MCF 10A (cell line): ENCODE data around the gene PRSS21. TPM values are rescaled to one million over a fixed set of nuclear protein-coding genes. Genes with fewer than 3 reads are reported as not detected.

Experiments
- BruUV-seq: library from RNA; stranded (reverse); fragments of 400-500 nt; replicated peaks from 2 replicates; lab custom pipeline; 2021; lab: Mats Ljungman, UMichigan
- CTCF ChIA-PET: fragments of 300-600 bp; sonication (Branson Sonifier 250); formaldehyde crosslinking; extraction: SDS; loops from one replicate; lab custom pipeline; 2021; ENCODE audit warnings: antibody characterized with exemption, inconsistent platforms; lab: Yijun Ruan, JAX
- POLR2A ChIA-PET: fragments of 300-600, 350-650 bp; sonication (Branson Sonifier 250); formaldehyde crosslinking; extraction: SDS; loops from one replicate; lab custom pipeline; 2020; ENCODE audit warnings: antibody characterized with exemption, inconsistent platforms; lab: Yijun Ruan, JAX
- DNase-seq: peaks from one replicate; pipeline ENCODE4 v3.0.0-alpha.2; 2018; ENCODE audit not compliant: unreplicated experiment
- H3K27ac Mint-ChIP-seq: one replicate; pipeline ENCODE4 v1.8.0; 2022; ENCODE audit warnings: mild to moderate bottlenecking, low read depth, mixed read lengths; ENCODE audit not compliant: unreplicated experiment
- H3K27me3 Mint-ChIP-seq: one replicate; pipeline ENCODE4 v1.8.0; 2022; ENCODE audit warnings: mixed read lengths; ENCODE audit not compliant: insufficient read depth, unreplicated experiment
- H3K36me3 Mint-ChIP-seq: one replicate; pipeline ENCODE4 v1.8.0; 2022; ENCODE audit warnings: mild to moderate bottlenecking, moderate library complexity, mixed read lengths; ENCODE audit not compliant: insufficient read depth, unreplicated experiment
- H3K4me1 Mint-ChIP-seq: one replicate; pipeline ENCODE4 v1.8.0; 2022; ENCODE audit warnings: mixed read lengths; ENCODE audit not compliant: insufficient read depth, unreplicated experiment
- H3K4me3 Mint-ChIP-seq: one replicate; pipeline ENCODE4 v1.8.0; 2022; ENCODE audit warnings: mild to moderate bottlenecking, moderate library complexity, mixed read lengths; ENCODE audit not compliant: unreplicated experiment
- H3K9me3 Mint-ChIP-seq: one replicate; pipeline ENCODE4 v1.8.0; 2022; ENCODE audit warnings: mixed read lengths; ENCODE audit not compliant: unreplicated experiment
- CTCF ChIP-seq: fragments of 200-600 bp; IDR thresholded peaks from one replicate; pipeline ENCODE4 v1.8.0; 2022; ENCODE audit warnings: antibody characterized with exemption, mild to moderate bottlenecking; ENCODE audit not compliant: unreplicated experiment
- intact Hi-C: fragments of 100-400 bp; cut with micrococcal nuclease; formaldehyde crosslinking; loops from 2 replicates; pipeline ENCODE4 v1.14.1; 2022
- total RNA-seq: library from RNA; stranded (reverse); gene quantifications from 2 replicates; pipeline ENCODE4 v1.2.3, GENCODE V29; 2022

Gene PRSS21
- total RNA-seq, 1 experiment from 2014 or later = 16.4 TPM

- Mint-ChIP-seq H3K9me3 (no peaks in the 10 kb centered on the region), H3K27ac (peak overlapping the region; percentile 81), H3K4me3 (peak overlapping the region; percentile 74), H3K4me1 (peaks cover 49% of the 10 kb centered on the region), H3K36me3 (peaks cover 98% of the 10 kb centered on the region), H3K27me3 (no peaks in the 10 kb centered on the region)
- ChIA-PET CTCF (interaction anchor here (0.6 to 3.9 kb wide), 5 partner anchors 9 to 108 kb away, joined by 3 to 15 read pairs (median 8); partner anchors contain the start of gene SRRM2), POLR2A (interaction anchor here (0.5 to 5.3 kb wide), 22 partner anchors 9 to 797 kb away, joined by 3 to 190 read pairs (median 6); partner anchors contain the start of genes ELOB, FLYWCH1, FLYWCH2 and KCTD5)
- intact Hi-C loops = loop anchor here (2.0 kb wide), 3 partner anchors 16 to 100 kb away; partner anchors contain the start of gene SRRM2
- peak; percentile 79 for DNase-seq
- no TSS peak for BruUV-seq
- no peak for TF ChIP-seq CTCF
Measured at GRCh38 chr16:2769100-2769529, 47.9 kb upstream of the PRSS21 start.

DNA sequence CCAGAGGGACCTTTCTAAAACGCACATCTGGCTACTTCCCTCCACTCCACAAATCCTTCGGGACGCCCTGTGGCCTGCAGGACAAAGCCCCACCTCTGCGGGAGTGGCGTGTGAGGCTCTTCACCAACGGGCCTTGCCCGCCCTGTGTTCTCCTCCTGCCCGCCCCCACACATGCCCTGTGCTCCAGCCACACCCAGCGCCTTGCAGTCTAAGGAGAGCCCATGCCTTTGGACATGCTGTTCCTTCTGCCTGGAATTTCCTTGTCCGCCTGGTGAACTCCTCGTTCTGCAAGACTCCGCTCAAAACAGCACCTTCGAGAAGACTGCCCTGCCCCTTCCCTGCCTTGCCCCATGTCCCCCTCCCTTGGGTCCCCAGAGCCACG lies 47.4 kb upstream of the PRSS21 start:
- TF ChIP-seq CTCF = no peak
- no peaks in the 10 kb centered on the region for H3K27me3 Mint-ChIP-seq
- peak; percentile 95 for DNase-seq
- BruUV-seq = no TSS peak
- peak overlapping the region; percentile 74 for H3K4me3 Mint-ChIP-seq
- peak overlapping the region; percentile 81 for H3K27ac Mint-ChIP-seq
- ChIA-PET CTCF (interaction anchor here (0.6 to 3.9 kb wide), 7 partner anchors 9 to 498 kb away, joined by 3 to 15 read pairs (median 6); partner anchors contain the start of gene SRRM2), POLR2A (interaction anchor here (0.5 to 5.3 kb wide), 15 partner anchors 8 to 1081 kb away, joined by 3 to 190 read pairs (median 9); partner anchors contain the start of genes ELOB, FLYWCH1, FLYWCH2 and KCTD5)
- peaks cover 49% of the 10 kb centered on the region for H3K4me1 Mint-ChIP-seq
- H3K9me3 Mint-ChIP-seq = no peaks in the 10 kb centered on the region
- H3K36me3 Mint-ChIP-seq = peaks cover 98% of the 10 kb centered on the region
- intact Hi-C loops = loop anchor here (1.0 to 2.0 kb wide), 4 partner anchors 17 to 99 kb away; partner anchors contain the start of gene SRRM2

DNA sequence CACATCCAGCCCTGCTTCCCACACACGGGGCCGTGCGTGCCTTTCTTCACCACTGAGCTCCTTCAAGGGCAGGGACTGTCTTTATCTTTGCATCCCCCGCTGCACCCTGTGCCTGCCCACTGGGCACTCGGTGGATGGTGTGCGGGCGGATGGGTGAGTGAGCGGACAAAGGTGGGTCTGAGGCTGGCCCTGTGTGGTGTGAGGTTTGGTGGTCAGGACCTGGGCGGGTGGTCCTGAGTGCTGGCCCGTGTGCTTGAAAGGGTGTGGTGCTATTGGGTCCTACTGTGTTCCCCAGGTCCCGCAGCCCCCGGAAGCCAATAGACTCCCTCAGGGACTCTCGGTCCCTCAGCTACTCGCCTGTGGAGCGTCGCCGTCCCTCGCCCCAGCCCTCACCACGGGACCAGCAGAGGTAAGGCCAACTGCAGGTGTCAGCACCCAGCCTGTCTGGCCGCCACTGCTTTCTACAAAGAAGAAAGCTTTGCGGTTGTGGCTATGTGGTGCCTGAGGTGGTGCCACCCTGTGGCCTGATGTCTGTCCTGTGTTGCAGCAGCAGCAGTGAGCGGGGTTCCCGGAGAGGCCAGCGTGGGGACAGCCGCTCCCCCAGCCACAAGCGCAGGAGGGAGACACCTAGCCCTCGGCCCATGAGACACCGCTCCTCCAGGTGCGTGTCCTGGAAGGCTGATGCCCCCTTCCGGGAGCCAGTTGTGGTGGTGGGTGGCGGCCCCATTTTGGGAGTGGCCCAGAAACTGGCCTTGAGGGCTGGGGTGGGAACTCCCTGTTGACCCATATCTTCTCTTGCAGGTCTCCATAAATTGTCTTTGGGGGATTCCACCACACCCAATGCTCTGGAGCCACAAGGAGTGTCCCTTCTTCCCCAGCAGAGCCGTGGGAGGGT lies 46.7 kb upstream of the PRSS21 start:
- ChIA-PET POLR2A (interaction anchor here (0.6 to 5.3 kb wide), 11 partner anchors 8 to 1081 kb away, joined by 3 to 190 read pairs (median 19); partner anchors contain the start of genes ELOB, FLYWCH1, FLYWCH2 and KCTD5), CTCF (interaction anchor here (0.6 to 3.9 kb wide), 7 partner anchors 8 to 499 kb away, joined by 3 to 15 read pairs (median 6); partner anchors contain the start of gene SRRM2)
- Mint-ChIP-seq H3K4me3 (peak overlapping the region; percentile 74), H3K4me1 (peaks cover 50% of the 10 kb centered on the region), H3K27ac (peak overlapping the region; percentile 81), H3K27me3 (no peaks in the 10 kb centered on the region), H3K9me3 (no peaks in the 10 kb centered on the region), H3K36me3 (peaks cover 98% of the 10 kb centered on the region)
- intact Hi-C loops = loop anchor here (1.0 kb wide), 1 partner anchor 49 kb away; no protein-coding TSS in a partner anchor
- TF ChIP-seq CTCF = peak; percentile 26
- BruUV-seq = no TSS peak
- DNase-seq = peak; percentile 52
